Suppressor macrophage treated with lipopolysaccharide for 1 hour (primary cell): ENCODE results near the gene CDH16.
A peak's percentile ranks its signal among the peaks of the same experiment; 100 is the strongest.
"Not testable (repeated sequence)": the region's sequence is repeated elsewhere in the genome, so short reads cannot be mapped to it uniquely, and the experiment has no call there.

Source experiments
- DNase-seq, 3 donors: peaks; one replicate each; pipeline ENCODE4 v3.0.0-alpha.2; 2020 to 2022

CDH16 gene

DNA sequence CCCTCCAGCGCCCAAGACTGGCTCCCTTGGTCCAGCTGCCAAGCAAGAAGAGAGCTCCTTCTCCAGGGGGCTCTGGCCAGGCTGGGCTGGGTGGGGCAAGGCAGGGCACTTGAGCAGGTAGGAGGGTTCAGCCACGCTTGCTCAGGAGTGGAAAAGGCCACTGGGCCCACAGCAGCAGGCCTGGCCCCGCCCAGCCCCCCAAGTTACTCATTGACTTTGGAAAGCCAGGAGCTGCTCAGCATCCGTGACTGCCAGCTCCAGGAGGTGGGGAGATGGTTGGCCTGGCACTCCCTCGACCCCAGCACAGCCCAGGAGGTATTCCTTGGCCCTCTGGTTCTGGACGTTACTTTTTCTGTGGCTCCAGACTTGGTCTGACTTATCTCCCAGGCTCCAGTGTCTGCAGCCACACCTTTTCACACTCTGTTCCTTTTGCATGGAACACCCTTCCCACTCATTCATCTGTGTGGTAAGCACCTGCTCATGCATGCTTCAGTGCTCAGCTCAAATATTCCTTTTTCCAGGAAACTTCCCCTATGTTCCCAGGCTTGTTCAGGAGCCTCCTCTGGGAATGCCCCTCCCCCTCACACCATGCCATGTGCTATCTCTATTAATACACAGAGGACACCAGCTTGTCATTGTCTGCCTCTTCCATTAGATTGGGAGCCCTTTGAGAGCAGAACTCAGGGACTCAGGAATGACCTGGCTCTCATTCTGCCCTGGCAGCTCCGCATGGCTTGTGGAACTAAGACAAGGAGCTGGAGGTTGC is at the start of gene CDH16:
CDH16 (minus strand) TSS at position 83 of the 766 bp plus-strand sequence. CDS start 820 bp downstream, outside the sequence.
- DNase-seq: no peak

- DNase-seq: no peak
Measured at GRCh38 chr16:66964049-66964448, 45.4 kb upstream of the CDH16 start.

- DNase-seq: peak; percentile 16 to 44 (median 35)
Measured at GRCh38 chr16:66961914-66962313, 43.2 kb upstream of the CDH16 start.

- peak; percentile 67 to 81 (median 70) for DNase-seq
Measured at GRCh38 chr16:66961065-66961744, 42.5 kb upstream of the CDH16 start, which contains the start of gene CES3. CES3 (plus strand) TSS chr16:66961266; CDS start chr16:66961308, 42 bp downstream.

- DNase-seq: no peak
Measured at GRCh38 chr16:66960270-66960669, 41.6 kb upstream of the CDH16 start.

DNA sequence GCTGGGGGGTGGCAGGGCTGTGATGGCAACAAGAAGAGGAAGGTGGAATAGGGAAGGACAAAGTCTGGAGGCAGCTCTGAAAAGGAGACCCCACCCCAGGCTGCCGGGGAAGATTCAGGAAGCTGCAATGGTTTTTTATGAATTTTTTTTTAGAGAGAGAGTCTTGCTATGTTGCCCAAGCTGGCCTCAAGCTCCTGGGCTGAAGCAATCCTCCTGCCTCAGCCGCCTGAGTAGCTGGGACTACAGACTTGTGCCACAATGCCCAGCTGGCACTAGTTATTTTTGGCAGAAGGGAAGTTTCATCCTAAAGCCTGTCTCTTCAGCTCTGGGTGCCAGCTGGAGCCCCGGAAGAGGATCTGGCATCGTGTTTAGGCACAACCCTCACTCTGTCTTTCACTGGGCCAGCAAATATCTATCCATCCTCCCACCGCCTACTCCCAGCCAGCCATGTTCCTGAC is 41.0 kb upstream of the CDH16 start:
- DNase-seq: peak; percentile 36 to 41 (median 39)

GRCh38 chr16:66958857-66959703 is 40.4 kb upstream of the CDH16 start:
- no peak for DNase-seq

GRCh38 chr16:66956154-66956457 is 37.4 kb upstream of the CDH16 start:
- not testable (repeated sequence) for DNase-seq

DNA sequence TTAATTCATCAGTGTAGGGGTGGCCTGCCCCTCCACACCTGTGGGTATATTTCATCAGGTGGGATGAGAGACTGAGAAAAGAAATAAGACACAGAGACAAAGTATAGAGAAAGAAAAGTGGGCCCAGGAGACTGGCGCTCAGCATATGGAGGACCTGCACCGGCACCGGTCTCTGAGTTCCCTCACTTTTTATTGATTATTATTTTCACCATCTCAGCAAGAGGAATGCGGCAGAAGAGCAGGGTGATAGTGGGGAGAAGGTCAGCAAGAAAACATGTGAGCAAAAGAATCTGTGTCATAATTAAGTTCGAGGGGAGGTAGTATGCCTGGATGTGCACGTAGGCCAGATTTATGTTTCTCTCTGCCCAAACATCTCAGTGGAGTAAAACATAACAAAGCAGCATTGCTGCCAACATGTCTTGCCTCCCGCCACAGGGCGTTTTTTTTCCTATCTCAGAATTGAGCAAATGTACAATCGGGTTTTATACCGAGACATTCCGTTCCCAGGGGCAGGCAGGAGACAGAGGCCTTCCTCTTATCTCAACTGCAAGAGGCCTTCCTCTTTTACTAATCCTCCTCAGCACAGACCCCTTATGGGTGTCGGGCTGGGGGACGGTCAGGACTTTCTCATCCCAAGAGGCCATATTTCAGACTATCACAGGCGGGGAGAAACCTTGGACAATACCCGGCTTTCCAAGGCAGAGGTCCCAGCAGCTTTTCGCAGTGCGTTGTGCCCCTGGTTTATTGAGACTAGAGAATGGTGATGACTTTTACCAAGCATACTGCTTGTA is 36.9 kb upstream of the CDH16 start:
- DNase-seq: not testable (repeated sequence)

DNA sequence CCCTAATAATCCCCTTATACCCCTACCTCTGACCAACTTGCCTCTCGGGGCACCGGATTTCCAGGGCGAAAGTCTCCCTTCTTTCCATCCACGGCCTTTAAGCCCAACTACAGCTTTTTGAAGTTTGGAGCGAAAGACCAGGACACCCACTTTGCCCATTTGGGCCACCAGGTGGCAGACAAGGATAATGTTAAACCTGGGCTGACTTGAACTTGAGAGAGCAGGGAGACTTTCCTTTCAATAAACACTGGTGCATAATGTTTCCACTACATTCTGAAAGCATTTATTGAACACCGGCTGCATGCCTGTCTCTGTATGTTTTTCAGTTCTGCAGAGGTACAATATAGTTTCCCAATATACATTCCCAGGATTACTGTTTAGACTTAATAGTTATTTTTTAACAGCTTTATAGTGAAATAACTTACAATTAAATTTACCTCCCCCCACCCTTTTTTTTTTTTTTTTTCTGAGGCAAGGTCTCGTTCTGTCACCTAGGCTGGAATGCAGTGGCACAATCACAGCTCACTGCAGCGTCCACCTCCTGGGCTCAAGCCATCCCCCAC is 35.5 kb upstream of the CDH16 start:
- peak; percentile 78 to 84 (median 80) for DNase-seq

DNA sequence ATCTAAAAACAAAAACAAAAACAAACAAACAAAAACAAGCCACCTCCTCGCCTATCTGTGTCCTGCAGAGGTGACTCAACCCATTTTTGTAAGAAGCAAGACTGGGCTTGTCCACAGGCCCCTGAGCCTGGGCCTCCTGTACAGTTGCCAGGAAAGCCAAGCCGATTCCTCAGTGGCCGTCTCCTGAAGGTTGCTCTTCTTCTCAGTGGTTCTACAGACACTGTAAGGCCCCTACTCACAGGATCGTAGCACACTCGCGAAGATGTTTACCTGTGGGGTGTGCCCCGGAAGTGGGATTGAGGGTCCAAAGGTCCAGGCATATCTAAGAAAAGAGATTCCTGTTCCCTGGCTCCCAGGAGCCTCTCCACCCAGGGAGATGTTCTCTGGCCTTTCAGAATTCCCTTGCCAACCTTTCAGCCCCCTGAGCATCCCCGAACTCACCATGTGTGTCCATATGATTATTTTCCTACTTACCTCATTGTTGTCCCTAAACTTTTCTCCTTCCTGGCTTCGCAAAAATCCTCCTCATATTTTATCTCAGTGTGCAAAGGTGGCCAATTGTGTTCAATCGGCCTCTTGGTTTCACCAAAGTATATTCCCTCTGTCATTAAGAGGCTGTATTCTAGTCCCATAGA is 34.9 kb upstream of the CDH16 start:
- no peak for DNase-seq

GRCh38 chr16:66952430-66953110 is 33.9 kb upstream of the CDH16 start:
- DNase-seq: no peak

DNA sequence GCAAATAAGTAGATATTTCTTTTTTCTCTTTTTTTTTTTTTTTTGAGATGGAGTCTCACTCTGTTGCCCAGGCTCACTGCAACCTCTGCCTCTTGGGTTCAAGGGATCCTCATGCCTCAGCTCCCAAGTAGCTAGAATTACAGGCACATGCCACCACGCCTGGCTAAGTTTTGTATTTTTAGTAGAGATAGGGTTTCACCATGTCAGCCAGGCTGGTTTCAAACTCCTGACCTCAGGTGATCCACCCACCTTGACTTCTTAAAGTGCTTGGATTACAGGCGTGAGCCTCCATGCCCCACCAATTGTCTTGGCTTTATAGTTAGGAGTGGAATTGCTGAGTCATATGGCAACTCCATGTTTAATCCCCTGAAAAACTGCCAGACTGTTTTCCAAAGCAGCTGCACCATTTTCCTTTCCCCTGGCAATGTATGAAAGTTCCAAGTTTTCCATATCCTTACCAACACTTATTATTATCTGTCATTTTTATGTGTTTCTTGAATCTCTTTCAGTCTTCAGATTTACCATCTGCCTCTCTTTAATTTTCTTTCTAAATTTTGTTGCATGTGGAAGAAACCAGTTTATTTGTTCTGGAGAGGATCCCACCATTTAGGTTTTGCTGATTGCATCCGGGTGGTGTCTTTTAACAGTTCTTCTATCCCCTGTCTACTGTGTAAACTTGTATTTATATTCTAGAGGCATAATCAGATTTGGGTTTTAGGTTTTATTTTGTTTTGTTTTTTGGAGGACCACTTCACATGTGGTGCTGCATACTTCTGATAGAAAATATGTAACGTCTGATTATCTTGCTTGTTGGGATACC is 32.5 kb upstream of the CDH16 start:
- no peak for DNase-seq

DNA sequence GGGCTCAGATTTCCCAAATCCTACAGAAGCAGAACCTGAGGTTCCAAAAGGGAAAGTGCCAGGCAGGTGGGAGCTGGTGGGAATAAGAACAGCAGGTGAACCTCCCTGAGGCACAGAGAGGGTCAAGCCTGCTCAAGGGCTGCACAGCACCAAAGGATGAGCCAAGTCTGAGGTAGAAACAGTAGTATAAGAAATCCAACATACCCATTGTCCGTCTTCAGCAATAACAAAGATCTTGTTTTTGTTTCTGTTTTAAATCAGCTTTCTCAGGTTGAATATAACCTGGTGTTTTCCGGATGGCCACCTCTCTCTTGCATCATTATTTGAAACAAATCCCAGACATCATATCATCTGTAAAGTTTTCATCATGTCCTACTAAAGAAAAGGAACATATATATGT is 31.8 kb upstream of the CDH16 start:
- DNase-seq: no peak

DNA sequence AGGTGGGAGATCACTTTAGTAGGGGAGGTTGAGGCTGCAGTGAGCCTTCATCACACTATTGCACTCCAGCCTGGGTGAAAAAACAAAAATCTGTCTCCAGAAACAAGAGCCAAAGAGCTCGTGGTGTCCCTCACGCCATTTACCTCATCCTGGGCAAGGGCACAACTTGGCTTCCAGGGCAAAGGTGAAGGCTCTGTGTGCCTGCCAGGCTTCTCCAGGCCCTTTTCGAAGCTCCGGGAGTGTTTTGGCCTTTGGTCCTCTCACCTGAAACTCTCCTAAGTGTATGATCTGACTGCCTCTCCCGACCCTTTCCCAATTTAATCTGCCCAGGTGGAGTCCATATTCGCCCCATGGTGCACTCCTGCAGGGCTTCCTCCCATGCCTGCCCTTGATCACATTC is 30.8 kb upstream of the CDH16 start:
- no peak for DNase-seq

DNA sequence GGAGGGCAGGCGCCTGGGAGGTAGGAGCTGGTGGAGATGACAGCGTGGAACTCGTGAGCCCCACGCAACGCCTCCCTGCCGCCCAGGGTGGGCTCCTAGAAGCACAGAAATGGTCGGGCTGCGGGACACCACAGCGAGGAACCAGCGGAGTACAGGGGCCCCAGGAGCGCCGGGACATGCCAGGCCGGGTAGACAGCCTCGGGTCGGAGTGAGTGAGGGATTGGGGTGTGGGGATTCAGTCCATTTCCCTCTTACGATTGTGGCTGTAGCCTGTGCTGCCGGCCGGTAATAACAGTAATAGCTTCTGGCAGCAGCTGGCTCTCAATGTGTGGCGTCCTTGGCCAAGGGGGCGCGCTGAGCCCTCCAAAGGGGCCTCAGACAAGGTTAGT is 30.1 kb upstream of the CDH16 start:
- no peak for DNase-seq

DNA sequence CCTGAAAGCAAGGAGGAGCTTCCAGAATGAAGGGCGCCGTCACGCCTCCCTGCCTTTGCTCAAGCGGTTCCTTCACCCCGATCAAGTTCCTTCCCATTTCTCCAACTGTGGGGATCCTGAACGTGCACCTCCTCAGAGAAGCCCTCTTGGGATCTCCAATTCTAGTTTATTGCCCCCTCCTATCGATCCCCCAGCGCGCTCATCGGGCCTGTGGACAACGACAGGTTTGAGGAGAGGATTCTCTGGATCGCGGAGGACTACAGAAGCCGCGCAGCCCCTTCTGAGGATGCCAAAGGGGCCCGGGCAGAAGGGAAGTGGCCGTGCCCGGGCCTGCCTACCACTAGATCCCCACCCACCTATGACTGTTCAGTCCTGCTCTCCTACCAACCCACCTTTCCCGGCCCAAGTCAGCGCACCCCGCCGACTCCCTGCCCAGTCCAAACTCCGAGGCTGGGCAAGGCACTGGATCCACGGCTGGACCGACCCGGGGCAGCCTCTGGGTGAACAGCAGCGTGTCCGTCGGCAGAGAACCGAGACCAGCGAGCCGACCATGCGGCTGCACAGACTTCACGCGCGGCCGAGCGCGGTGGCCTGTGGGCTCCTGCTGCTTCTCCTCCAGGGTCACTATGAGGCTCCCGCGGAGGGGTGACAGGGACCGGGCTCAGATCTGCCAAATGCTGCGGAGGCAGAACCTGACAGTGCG is 29.6 kb upstream of the CDH16 start:
- DNase-seq: peak in 2 of 3 donors; percentile 24 to 42

DNA sequence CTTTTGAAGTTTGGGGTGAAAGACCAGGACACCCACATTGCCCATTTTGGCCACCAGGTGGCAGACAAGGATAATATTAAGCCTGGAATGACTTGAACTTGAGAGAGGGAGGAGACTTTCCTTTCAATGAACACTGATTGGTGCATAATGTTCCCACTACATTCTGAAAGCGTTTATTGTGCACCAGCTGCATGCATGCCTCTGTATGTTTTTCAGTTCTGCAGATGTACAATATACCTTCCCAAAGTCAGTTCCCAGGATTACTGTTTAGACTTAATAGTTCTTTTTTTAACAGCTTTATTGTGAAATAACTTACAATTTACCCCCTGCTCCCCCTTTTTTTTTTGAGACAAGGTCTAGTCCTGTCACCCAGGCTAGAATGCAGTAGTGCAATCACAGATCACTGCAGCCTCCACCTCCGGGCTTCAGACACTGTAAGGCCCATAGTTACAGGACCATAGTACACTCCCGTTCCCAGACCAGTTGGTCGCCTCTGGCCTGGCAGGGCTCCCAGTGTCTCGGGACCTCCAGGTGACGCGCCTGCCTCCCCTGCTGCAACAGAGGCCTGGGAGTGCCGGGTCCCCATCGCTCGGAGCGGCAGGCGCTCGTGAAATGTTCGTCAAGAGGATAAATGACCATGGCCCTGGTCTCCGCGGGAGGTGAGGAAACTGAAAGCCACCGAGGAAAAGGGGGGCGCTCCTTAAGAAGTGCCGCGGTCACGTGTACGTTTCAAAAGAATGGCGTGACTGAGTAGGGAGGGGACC is 28.8 kb upstream of the CDH16 start:
- DNase-seq: peak; percentile 88 to 91 (median 90)

- no peak for DNase-seq
Measured at GRCh38 chr16:66946974-66947301, 28.3 kb upstream of the CDH16 start.
